Central memory CD8-positive, alpha-beta T cell (primary cell): ENCODE results near the gene AURKAIP1.

Experiments used
- ATAC-seq: fragments of 150-1000 bp; cut with Tn5 transposase; replicated peaks from 2 replicates; pipeline ENCODE4 v1.10.0; 2022; ENCODE audit warnings: mild to moderate bottlenecking, moderate FRiP score, moderate number of reproducible peaks; ENCODE audit not compliant: poor library complexity, severe bottlenecking; ENCODE audit errors: extremely low read depth
- DNase-seq, 2 donors: peaks; one replicate each; pipeline ENCODE4 v3.0.0; 2021; ENCODE audit warnings: low spot score in 2 of 2
- H3K27ac Mint-ChIP-seq: one replicate; pipeline ENCODE4 v1.8.0; 2022; ENCODE audit warnings: low read depth, mild to moderate bottlenecking, moderate library complexity, mixed read lengths
- H3K27me3 Mint-ChIP-seq: one replicate; pipeline ENCODE4 v1.8.0; 2022; ENCODE audit warnings: mixed read lengths
- H3K36me3 Mint-ChIP-seq: one replicate; pipeline ENCODE4 v1.8.0; 2022; ENCODE audit warnings: mild to moderate bottlenecking, moderate library complexity, mixed read lengths; ENCODE audit not compliant: insufficient read depth
- H3K4me1 Mint-ChIP-seq: one replicate; pipeline ENCODE4 v1.8.0; 2022; ENCODE audit warnings: mixed read lengths
- H3K4me3 Mint-ChIP-seq: one replicate; pipeline ENCODE4 v1.8.0; 2022; ENCODE audit warnings: mild to moderate bottlenecking, moderate library complexity, mixed read lengths
- H3K9me3 Mint-ChIP-seq: one replicate; pipeline ENCODE4 v1.8.0; 2022; ENCODE audit warnings: mixed read lengths

The AURKAIP1 gene

GRCh38 chr1:1352786-1353388, 22.1 kb downstream of the AURKAIP1 start:
- DNase-seq (no peak), ATAC-seq (no peak)
- no peak overlapping the region for H3K27ac Mint-ChIP-seq
- no peaks in the 10 kb centered on the region for H3K9me3 Mint-ChIP-seq
- peak overlapping the region; percentile 75 for H3K4me3 Mint-ChIP-seq
- peaks cover 25% of the 10 kb centered on the region for H3K27me3 Mint-ChIP-seq
- H3K36me3 Mint-ChIP-seq: peaks cover 3% of the 10 kb centered on the region
- peaks cover 7% of the 10 kb centered on the region for H3K4me1 Mint-ChIP-seq

- Mint-ChIP-seq H3K36me3 (peaks cover 3% of the 10 kb centered on the region), H3K4me1 (peaks cover 17% of the 10 kb centered on the region), H3K4me3 (peak overlapping the region; percentile 75), H3K27ac (no peak overlapping the region), H3K27me3 (peaks cover 15% of the 10 kb centered on the region), H3K9me3 (no peaks in the 10 kb centered on the region)
- no peak for ATAC-seq
- no peak for DNase-seq
These were observed 23.2 kb downstream of the AURKAIP1 start for GRCh38 chr1:1351511-1352427.

- Mint-ChIP-seq H3K9me3 (no peaks in the 10 kb centered on the region), H3K4me1 (peaks cover 21% of the 10 kb centered on the region), H3K4me3 (peak within 1 kb of the TSS; percentile 73), H3K27ac (no peak within 1 kb of the TSS), H3K36me3 (peaks cover 3% of the 10 kb centered on the region), H3K27me3 (peaks cover 15% of the 10 kb centered on the region)
- peak; percentile 60 to 62 for DNase-seq
- peak; percentile 78 for ATAC-seq
These were observed 25.6 kb downstream of the AURKAIP1 start, which contains the start of gene DVL1 for GRCh38 chr1:1349256-1350012. Gene DVL1 (minus strand): TSS chr1:1349418. CDS start chr1:1349065, 353 bp downstream.

- peak; percentile 30 for ATAC-seq
- DNase-seq: no peak
- Mint-ChIP-seq H3K9me3 (no peaks in the 10 kb centered on the region), H3K4me3 (peak overlapping the region; percentile 73), H3K4me1 (peaks cover 21% of the 10 kb centered on the region), H3K27me3 (peaks cover 15% of the 10 kb centered on the region), H3K27ac (no peak overlapping the region), H3K36me3 (peaks cover 3% of the 10 kb centered on the region)
These were observed 26.4 kb downstream of the AURKAIP1 start for GRCh38 chr1:1348420-1349255.

GRCh38 chr1:1347663-1348419, 27.2 kb downstream of the AURKAIP1 start:
- H3K36me3 Mint-ChIP-seq: peaks cover 3% of the 10 kb centered on the region
- DNase-seq (no peak), ATAC-seq (no peak)
- H3K9me3 Mint-ChIP-seq: no peaks in the 10 kb centered on the region
- H3K27me3 Mint-ChIP-seq: peaks cover 11% of the 10 kb centered on the region
- H3K27ac Mint-ChIP-seq: no peak overlapping the region
- H3K4me3 Mint-ChIP-seq: peak overlapping the region; percentile 73
- H3K4me1 Mint-ChIP-seq: peaks cover 25% of the 10 kb centered on the region

- ATAC-seq: no peak
These were observed 27.9 kb downstream of the AURKAIP1 start for GRCh38 chr1:1347026-1347595.

GRCh38 chr1:1346501-1346890, 28.5 kb downstream of the AURKAIP1 start:
- H3K4me3 Mint-ChIP-seq: peak overlapping the region; percentile 73
- DNase-seq (no peak), ATAC-seq (no peak)
- peak overlapping the region; percentile 32 for H3K27ac Mint-ChIP-seq
- H3K36me3 Mint-ChIP-seq: peaks cover 2% of the 10 kb centered on the region
- H3K9me3 Mint-ChIP-seq: no peaks in the 10 kb centered on the region
- H3K4me1 Mint-ChIP-seq: peaks cover 18% of the 10 kb centered on the region
- H3K27me3 Mint-ChIP-seq: no peaks in the 10 kb centered on the region

More at GRCh38 chr1:1347026-1347595, 27.9 kb downstream of the AURKAIP1 start:
- peaks cover 3% of the 10 kb centered on the region for H3K27me3 Mint-ChIP-seq
- H3K36me3 Mint-ChIP-seq: peaks cover 2% of the 10 kb centered on the region
- H3K9me3 Mint-ChIP-seq: no peaks in the 10 kb centered on the region
- peaks cover 21% of the 10 kb centered on the region for H3K4me1 Mint-ChIP-seq
- H3K4me3 Mint-ChIP-seq: peak overlapping the region; percentile 73
- peak overlapping the region; percentile 32 for H3K27ac Mint-ChIP-seq
- no peak for DNase-seq

GRCh38 chr1:1345860-1346500, 29.0 kb downstream of the AURKAIP1 start:
- Mint-ChIP-seq H3K4me3 (no peak overlapping the region), H3K4me1 (peaks cover 18% of the 10 kb centered on the region), H3K36me3 (peaks cover 2% of the 10 kb centered on the region), H3K9me3 (no peaks in the 10 kb centered on the region), H3K27me3 (no peaks in the 10 kb centered on the region), H3K27ac (no peak overlapping the region)
- ATAC-seq (no peak), DNase-seq (no peak)

- no peak overlapping the region for H3K4me3 Mint-ChIP-seq
- H3K27me3 Mint-ChIP-seq: no peaks in the 10 kb centered on the region
- no peak overlapping the region for H3K27ac Mint-ChIP-seq
- peaks cover 18% of the 10 kb centered on the region for H3K4me1 Mint-ChIP-seq
- ATAC-seq: no peak
- no peak for DNase-seq
- H3K36me3 Mint-ChIP-seq: peaks cover 4% of the 10 kb centered on the region
- no peaks in the 10 kb centered on the region for H3K9me3 Mint-ChIP-seq
These were observed 29.6 kb downstream of the AURKAIP1 start for GRCh38 chr1:1345384-1345783.

- Mint-ChIP-seq H3K9me3 (no peaks in the 10 kb centered on the region), H3K36me3 (peaks cover 4% of the 10 kb centered on the region), H3K27me3 (no peaks in the 10 kb centered on the region), H3K27ac (no peak overlapping the region), H3K4me3 (no peak overlapping the region), H3K4me1 (peaks cover 18% of the 10 kb centered on the region)
- ATAC-seq (no peak), DNase-seq (no peak)
These were observed 30.2 kb downstream of the AURKAIP1 start for GRCh38 chr1:1344655-1345361.
